ENCODE results near the gene SOWAHA.

DNA sequence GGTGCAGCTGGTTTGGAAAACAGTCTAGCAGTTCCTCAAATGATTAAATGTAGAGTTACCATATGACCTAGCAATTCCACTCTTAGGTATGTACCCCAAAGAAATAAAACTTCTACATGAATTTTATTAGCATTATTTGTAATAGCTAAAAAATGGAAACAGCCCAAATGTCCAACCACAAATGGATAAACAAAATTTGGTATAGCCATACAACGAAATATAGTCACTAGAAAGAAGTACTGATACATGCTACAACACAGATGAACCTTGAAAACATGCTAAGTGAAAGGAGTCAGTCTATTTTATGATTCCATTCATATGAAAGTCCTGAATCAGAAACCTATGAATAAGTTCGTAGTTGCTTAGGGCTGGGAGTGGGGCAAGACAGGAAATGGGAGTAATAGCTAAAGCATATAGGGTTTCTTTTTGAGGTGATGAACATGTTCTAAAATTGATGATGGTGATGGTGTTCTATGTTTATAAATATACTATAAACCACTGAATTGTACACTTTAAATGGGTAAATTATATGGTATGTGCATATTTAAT, 46.9 kb downstream of the SOWAHA start:
- TF ChIP-seq ZNF274 (IDR thresholded peaks at IDR 0.05; ENCODE audit: low read depth, low read length) (no peak), SUZ12 (IDR thresholded peaks at IDR 0.05; ENCODE audit: extremely low read depth, insufficient read depth, insufficient read length) (no peak), YY1 (IDR thresholded peaks at IDR 0.05; ENCODE audit: insufficient read depth, insufficient read length) (no peak)
